GM18858 (cell line): ENCODE measurements around the gene JMJD7.
"Not testable (repeated sequence)": the region's sequence is repeated elsewhere in the genome, so short reads cannot be mapped to it uniquely, and the experiment has no call there.

Source experiments
- ATAC-seq: cut with Tn5 transposase; IDR thresholded peaks from one replicate; pipeline ENCODE4 v1.9.1; 2021; ENCODE audit not compliant: unreplicated experiment

Gene JMJD7

DNA sequence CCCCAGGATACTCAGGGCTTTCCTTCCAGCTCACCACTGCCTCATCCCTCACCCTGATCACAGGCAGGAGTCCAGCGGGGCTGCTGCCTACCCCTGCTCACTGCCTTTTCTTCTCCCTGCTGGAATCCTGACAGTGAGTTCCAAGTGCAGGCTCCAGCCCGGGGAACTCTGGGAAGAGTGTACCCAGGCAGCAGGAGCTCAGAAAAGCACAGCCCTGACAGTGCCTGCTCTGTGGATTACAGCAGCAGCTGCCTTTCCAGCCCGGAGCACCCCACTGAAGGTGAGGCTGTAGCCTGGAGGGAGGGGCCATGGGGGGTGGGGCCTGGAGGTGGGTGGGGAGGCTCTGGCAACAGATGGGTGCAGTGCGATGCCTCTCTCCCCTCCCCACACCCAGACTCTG lies 6.1 kb upstream of the JMJD7 start:
- ATAC-seq: no peak

DNA sequence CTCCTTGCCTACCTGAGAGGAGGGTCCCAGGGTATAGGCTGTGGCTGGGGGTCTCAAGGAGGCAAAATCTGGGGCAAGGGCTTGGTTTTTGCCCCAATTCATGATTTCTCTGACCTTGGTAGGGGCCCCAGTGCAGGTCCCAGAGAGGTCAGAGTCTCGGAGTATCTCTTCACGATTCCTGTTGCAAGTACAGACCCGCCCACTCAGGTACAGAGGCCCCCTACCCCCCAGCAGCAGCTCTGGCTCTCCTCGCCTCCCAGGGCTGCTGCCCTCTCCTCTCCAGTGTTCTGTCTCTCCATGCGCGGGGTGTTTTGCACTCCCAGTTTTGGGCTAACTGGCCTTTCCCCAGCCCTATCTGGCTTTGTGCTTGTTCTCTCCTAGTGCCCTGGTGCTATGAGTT lies 5.4 kb upstream of the JMJD7 start:
- no peak for ATAC-seq

DNA sequence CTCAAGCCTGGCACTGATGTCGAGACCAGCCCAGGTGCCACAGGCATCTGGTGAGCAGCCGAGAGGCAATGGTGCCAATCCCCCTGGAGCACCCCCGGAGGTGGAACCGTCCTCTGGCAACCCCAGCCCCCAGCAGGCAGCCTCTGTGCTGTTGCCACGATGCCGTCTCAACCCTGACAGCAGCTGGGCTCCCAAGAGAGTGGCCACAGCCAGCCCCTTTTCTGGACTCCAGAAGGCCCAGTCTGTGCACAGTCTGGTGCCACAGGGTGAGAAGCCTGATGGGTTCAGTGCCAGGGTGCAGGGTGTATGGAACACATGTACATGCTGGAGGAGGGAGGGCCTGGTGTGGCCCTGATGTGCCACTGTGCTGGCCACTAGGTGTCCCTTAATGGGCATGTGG lies 4.9 kb upstream of the JMJD7 start:
- no peak for ATAC-seq

DNA sequence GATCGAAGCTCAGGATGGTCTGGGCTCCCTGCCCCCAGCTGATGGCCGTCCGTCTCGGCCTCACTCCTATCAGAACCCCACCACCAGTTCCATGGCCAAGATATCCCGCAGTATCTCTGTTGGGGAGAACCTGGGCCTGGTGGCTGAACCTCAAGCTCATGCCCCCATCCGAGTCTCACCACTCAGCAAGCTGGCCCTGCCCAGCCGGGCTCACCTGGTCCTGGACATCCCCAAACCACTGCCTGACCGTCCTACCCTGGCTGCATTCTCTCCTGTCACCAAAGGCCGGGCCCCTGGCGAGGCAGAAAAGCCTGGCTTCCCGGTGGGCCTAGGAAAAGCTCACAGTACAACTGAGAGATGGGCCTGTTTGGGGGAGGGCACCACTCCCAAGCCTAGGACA lies 4.4 kb upstream of the JMJD7 start:
- ATAC-seq: no peak

DNA sequence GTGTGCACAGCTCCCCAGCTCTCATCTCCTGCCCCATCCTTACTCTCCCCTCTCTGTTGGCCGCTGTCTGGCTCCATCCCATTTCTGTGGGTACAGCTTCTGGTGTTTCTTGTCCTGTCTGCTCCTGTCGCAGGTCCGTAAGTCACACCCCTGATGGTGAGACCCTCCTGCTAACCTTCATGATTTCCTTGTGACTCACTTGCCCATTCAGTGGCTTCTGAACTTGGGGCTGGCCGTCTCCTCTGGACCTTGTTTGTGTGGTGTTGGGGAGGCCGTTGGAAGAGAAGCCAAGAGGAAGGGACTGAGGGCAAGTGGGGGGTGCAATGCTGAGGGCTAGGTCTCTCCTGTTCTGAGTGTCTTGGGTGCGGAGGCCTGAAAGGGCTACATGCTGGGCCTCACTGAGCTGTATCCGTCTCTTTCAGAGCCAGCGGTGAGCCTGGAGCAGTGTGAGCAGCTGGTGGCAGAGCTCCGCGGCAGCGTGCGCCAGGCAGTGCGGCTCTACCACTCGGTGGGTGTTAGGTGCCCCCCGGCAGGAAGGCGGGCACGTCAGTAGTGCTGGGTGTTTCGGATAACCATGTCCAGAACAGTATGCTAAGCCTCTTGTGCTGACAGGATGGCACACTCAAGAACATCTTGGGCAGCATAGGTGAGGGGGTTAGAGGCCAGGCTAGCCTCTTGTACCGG lies 3.7 kb upstream of the JMJD7 start:
- ATAC-seq: no peak

DNA sequence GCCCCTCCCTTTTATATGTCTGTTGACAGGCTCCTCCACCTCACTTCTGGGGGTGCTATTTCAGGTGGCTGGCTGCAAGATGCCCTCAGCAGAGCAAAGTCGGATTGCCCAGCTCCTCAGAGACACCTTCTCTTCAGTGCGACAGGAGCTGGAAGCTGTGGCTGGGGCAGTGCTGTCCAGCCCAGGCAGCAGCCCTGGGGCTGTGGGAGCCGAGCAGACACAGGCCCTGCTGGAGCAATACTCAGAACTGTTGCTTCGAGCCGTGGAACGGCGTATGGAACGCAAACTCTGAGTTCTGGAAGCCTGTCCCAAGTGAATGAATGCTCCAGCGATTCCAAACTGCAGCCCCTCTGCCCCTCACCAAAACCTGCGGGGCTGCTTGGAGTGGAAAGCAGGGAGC lies 2.7 kb upstream of the JMJD7 start:
- ATAC-seq: no peak

DNA sequence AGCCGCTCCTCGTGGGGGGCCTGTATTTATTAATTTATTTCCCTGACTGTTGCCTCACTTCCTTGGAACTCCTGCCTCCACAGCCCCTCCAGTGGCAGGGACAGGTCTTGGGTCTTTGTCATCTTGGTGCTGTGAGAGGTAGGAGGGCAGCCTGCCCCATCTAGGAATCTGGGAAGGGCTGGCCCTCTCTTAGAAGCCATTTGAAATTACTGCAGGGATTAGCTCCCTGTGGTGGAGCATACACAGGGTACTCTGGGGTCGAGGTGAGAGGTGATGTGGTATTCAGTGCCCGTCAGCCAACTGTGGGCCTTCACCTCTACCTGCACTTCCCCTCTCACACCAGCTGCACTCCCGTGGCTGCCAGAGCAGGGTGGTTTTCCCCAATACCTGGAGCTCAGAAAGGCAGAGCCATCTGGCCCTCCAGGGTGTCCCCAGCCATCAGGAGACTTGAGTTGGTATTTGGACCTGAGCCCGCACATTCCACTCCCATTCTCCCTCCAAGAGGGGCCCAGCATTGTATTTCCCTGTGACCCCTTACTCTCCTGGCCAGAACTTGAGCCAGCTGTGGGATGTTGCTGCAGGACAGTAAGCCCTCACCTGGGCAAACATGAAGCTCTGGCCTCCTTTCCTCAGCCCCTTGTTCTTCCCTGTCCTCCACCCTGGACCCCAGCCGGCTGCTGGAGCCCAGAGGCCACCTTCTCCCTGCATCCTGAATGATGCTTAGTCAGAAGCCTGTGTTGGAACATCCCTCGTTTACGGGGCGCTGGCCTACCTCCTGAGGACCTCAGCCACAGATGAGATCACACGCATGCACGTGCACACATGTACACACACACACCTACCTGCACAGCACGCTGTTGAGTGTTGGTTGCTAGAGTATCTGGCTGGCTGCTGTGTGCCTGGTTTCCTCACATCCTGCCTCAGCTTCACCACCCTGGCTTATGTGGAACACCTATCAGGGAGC lies 2.0 kb upstream of the JMJD7 start:
- no peak for ATAC-seq

DNA sequence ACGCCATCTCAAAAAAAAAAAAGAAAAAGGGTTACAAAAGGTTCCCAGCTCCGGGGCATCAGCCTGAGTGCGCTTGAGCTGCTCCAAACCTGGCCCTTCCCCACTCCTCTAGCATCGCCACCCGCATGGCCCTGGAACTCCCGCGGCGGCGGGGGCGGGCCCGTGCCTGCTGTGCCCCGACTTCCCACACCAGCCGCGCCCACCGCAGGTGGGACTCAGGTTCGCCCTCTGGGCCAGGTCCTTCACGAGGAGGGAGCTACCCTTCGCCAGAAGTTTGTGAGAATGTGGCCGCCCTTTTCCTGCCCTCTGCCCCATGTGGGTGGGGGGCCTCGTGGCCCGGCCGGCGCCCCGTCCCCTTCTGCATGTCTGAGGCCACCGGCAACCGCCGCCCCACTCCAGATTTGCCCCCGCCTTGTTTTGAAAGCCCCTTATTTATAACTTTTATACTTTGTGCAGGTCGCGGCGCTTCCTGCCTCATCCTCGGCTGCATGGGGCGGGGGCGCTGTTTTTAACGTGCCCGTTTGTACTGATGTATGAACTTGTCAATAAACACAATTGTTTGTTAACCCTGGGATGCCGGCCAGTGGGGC lies 507 bp upstream of the JMJD7 start:
- no peak for ATAC-seq

DNA sequence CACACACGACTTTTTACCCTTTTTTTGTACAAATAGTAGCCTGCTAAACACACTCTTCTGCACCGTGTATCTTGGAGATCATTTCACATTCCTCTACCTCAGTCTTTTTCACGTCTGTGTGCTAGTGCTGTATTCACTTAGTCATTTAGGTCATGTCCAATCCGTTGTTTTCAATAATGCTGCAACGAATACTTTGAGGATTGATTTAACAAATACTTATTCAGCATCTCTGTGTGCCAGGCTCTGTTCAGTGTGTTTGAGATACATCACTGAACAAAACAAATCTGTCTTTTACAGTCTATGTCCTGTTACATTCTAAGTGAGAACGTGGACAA lies 882 bp downstream of the JMJD7 start:
- no peak for ATAC-seq

DNA sequence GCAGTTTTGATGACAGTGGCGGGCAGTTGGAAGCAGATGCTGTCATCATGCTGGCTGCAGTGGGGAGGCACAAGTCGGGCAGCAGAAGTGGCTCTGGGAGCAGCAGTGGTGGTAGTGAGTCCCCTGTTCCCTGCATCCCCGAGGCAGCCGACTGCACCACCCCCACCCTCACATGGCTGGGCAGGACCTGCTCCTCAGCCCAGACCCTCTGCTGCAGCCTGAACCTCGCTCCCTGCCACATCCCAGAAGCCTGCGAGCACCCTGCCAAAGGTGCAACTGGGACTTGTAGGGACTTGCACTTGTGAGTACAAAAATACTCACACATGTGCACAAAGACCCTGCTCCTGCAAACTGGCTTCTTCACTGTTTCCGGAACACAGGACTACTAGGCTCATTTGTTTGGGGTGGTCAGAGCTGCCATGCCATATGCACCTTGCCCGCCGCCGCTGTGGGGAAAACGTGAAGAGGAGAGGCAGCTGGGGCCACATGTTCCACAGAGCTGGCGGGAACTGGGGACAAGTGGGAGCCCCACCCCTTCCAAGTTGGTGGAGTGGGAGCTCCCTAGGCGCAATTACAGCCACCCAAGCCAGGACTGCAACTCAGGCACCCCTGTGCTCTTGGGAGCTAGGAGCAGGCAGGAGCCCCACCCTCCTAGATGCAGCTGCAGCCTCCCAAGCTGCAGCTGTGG lies 2.2 kb downstream of the JMJD7 start:
- ATAC-seq: no peak

DNA sequence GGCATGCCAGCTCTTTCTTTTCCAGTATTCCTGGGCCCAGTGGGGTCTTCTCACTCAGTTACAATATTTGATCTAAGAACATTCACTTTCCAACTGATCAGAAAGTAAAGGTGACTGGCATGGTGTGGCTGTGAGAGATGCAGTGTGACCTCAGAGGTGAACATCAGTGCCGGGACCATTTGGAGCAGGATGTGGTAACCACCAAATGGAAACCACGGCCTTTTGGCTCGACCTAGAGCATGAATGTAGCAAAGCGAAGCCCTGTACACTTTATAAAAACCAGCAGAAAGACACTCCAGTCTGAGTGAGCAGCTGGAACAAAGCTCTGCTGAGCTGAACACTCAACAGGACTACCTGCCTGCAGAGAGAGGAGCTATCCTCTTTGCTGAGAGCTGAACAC lies 3.4 kb downstream of the JMJD7 start:
- not testable (repeated sequence) for ATAC-seq

DNA sequence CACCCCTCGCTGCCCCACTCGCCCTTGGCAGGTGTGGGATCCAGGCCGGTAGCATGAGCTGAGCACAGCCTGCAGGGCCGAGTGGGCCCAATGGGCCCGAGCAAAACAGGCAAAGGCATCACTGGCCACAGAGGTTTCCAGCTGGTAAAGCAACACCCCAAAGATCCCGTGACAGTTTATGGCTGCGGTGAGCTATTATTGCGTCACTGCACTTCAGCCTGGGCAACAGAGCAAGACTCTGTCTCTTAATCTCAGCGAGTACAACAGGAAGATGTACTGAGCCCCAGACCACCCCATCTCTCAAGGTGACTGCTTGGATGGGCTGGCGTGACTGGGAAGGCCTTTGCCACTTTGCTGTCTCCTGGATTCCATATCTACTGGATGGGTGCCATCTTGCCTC lies 4.3 kb downstream of the JMJD7 start:
- ATAC-seq: no peak

DNA sequence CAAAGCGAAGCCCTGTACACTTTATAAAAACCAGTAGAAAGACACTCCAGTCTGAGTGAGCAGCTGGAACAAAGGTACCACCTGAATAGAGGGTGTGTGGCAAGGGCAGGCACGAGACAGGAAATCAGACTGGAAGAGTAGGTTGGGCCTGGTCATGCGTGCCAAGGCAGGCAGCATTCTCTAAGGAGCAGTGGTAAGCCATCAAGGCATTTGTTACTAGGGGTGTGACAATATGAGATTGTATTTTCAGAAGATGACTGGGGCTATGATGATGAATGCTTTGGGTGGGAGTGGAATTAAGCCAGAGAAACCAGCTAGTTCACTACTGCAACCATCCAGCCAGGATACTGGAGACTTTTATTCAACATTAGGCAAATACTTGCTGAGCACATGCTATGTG lies 5.0 kb downstream of the JMJD7 start:
- ATAC-seq: no peak

DNA sequence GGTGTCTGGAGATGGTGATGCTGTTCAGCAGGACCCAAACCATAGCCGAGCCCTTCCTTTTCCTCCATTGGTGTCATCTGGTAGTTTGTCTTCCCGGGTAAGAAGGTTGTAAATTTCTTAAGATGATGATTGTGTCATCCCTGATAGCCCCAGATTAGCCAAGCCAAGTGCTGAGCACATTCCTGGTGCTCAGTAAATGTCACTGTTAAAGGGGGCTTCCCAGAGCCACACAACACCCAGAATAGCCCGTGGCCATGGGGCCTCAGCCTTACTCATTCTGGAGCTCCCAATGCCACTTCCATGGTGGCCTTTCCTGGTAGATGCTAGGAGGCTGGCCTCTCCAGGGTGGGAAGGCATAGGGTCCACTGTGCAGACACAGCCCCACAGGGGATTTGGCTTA lies 6.2 kb downstream of the JMJD7 start:
- no peak for ATAC-seq

DNA sequence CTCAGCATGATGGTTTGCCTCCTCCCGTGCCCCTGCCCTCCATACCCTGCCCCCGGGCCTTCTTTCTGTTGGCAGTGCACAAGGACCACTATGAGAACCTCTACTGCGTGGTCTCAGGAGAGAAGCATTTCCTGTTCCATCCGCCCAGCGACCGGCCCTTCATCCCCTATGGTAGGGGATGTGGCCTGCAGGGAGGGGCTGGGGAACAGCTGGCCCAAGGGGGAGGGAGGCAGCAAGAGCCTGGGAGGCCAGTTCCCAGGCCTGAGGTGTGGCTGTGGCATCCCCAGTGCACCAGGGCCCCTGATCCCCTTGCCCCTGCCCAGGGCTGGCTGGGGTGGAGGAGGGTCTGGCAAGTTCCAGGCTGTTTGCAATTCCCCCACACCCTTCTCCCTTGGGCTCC lies 8.2 kb downstream of the JMJD7 start:
- ATAC-seq: no peak

DNA sequence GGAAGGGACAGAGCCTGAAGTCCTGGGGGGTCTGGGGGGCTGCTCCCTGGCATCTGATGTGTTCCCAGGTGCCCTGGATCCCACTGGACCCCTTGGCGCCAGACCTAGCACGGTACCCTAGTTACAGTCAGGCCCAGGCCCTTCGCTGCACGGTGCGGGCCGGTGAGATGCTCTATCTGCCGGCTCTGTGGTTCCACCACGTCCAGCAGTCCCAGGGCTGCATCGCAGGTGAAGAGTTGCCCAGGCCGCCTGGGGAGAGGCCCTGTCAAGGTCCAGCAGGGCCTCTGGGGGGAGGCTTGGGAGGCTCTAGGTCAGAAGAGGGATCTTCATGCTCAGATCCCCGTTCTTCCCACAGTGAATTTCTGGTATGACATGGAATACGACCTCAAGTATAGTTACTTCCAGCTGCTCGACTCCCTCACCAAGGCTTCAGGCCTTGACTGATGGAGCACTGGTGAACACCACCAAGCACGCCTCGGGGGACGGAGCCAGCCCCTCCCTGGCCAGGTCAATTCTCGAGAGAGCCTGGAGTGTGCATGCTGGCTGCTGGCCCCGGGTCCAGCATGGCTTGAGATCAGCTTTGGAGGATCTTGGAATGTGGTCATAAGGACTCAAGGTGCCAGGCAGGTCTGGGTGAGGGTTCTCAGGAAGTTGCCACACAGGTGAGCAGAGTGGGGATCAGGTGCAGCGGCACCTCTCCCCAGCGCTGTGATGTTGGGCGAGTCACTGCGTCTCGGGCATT lies 9.0 kb downstream of the JMJD7 start:
- no peak for ATAC-seq

DNA sequence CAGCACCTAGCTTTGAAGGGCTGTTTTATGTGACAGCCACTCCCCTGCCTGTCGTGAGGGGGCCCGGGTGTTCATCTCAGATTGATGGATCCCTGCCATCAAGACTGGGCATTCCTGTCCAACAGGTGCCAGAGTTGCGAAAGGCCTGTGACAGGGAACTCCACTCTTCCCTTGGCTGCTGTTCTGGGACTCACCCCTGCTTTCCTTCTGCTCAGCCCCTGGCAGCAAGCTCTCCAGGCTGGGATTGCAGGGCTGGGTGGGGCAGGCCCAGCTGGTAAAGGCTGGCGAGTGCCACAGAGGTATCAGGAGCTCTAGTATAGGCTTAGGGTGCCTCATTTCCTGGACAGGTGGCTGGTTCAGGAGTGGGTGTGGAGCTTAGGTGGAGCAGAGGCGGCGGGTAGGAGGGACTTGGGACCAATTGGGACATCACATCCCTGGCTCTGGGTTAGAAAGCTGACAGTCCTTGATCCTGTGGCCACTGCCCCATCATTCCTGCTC lies 10.6 kb downstream of the JMJD7 start, which contains the start of gene PLA2G4B:
TSS of gene PLA2G4B (plus strand) at position 448 of the 498 bp plus-strand sequence. CDS start 67 bp downstream, outside the sequence.
- no peak for ATAC-seq

DNA sequence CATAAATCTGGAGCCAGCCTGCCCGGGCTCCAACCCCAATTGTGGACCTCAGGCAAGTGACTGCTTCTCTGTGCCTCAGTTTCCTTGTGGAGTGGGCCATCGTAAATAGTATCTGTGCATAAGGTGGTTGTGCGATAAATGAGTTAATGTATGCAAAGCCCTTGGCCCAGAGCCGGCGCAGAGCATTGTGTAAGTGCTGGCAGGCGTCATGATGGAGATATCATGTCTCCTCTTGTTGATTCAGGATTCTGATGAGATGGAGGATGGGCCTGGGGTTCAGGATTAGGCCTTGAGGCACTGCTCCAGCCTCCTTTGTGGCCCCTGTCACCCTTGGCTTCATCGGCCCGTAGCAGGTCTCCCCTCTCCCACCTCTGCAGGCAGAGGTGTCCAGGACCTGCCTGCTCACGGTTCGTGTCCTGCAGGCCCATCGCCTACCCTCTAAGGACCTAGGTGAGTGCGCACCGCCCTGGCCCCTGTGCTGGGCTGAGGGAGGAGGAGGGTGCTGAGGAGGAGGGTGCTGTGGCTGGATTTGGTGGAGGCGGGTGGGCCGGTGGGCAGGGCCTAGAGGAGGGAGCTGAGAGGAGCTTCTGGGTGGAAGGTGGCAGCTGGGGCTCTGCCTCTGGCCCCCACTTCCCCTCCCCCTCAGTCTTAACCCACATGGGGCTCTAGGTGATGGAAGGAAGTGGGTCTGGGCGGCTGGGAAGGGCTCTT lies 12.0 kb downstream of the JMJD7 start:
- no peak for ATAC-seq

DNA sequence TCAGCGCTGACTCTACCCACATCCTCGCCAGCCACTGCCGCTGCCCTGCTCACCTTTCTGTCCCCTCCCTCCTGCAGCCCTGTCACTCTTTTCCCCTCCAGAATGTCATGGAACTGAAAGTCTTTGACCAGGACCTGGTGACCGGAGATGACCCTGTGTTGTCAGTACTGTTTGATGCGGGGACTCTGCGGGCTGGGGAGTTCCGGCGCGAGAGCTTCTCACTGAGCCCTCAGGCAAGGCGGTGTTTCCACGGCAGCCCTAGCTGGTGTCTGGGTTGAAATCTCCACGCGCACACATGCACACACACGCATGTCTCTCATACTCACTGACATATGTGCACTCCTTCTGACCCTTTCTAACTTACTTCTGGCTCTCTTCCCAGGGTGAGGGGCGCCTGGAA lies 12.8 kb downstream of the JMJD7 start:
- ATAC-seq: no peak

DNA sequence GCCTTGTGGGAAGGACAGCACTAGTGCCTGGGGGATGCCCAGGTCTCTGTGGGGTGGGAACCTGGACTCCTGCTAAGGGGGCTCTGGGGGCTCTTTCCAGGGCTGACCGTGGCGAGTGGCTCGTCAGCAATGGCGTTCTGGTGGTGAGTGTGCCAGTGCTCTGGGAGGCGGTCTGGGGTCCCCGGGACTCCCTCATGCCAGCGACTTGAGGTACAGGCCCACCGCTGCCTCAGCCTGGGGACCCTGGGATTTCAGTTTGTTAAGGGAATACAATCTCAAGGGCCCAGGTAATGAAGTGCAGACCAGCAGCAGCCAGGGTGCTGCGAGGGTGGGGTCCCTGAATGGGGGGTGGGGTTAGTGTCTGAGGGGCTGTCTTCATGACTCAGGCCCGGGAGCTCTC lies 13.2 kb downstream of the JMJD7 start:
- no peak for ATAC-seq
